ENCODE results near the gene NPBWR2.

Gene NPBWR2

GRCh38 chr20:64106435-64106961, 867 bp downstream of the NPBWR2 start:
- H3K4me3 ChIP-seq (ENCODE audit: low read depth, low read length), result no peak overlapping the region
- no peak for DNase-seq (ENCODE audit: low read depth, low spot score)
- TF ChIP-seq, protein P1, sequence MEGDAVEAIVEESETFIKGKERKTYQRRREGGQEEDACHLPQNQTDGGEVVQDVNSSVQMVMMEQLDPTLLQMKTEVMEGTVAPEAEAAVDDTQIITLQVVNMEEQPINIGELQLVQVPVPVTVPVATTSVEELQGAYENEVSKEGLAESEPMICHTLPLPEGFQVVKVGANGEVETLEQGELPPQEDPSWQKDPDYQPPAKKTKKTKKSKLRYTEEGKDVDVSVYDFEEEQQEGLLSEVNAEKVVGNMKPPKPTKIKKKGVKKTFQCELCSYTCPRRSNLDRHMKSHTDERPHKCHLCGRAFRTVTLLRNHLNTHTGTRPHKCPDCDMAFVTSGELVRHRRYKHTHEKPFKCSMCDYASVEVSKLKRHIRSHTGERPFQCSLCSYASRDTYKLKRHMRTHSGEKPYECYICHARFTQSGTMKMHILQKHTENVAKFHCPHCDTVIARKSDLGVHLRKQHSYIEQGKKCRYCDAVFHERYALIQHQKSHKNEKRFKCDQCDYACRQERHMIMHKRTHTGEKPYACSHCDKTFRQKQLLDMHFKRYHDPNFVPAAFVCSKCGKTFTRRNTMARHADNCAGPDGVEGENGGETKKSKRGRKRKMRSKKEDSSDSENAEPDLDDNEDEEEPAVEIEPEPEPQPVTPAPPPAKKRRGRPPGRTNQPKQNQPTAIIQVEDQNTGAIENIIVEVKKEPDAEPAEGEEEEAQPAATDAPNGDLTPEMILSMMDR (IDR thresholded peaks at IDR 0.05; ENCODE audit: low read depth, low read length), result no peak
- in situ Hi-C loops (cut with HindIII; ENCODE audit: low sequenced_read_pairs), result no loop called here

- in situ Hi-C loops (cut with HindIII; ENCODE audit: low sequenced_read_pairs), result no loop called here
- DNase-seq (ENCODE audit: low read depth, low spot score), result no peak
- TF ChIP-seq, protein P1 (IDR thresholded peaks at IDR 0.05; ENCODE audit: low read depth, low read length), result no peak
- H3K4me3 ChIP-seq (ENCODE audit: low read depth, low read length), result no peak overlapping the region
Observed at GRCh38 chr20:64105846-64106434, 1.4 kb downstream of the NPBWR2 start.

DNA sequence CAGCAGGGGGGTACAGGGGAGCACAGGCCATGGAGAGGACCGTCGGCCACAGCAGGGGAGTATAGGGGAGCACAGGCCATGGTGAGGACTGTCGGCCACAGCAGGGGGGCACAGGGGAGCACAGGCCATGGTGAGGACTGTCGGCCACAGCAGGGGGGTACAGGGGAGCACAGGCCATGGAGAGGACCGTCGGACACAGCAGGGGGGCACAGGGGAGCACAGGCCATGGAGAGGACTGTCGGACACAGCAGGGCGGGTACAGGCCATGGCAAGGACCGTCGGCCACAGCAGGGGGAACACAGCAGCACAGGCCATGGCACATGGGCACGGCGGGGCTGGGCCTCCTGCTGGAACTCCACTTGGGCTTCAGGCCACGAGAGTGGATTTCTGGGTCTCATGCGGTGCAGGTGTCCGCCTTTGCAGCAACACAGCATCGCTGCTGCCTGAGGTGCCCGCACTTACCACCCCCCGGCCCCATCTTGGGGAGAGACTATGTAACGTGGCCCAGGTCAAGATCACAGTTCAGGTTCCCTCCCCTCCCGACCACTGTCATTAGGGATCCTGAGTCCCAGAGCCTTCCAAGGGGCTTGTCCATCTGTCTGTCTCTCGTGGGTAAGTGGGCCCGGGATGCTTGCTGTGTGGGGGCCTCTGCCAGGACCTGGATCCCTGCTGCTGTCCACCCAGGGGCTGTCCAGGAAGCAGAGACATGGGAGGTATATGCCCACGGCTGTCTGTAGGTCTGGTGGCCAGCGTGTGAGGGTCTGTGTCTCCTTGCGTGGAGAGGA, 2.5 kb downstream of the NPBWR2 start:
- TF ChIP-seq, protein P1 (IDR thresholded peaks at IDR 0.05; ENCODE audit: low read depth, low read length), result no peak
- no peak for DNase-seq (ENCODE audit: low read depth, low spot score)
- in situ Hi-C loops (cut with HindIII; ENCODE audit: low sequenced_read_pairs), result no loop called here
- no peak overlapping the region for H3K4me3 ChIP-seq (ENCODE audit: low read depth, low read length)

DNA sequence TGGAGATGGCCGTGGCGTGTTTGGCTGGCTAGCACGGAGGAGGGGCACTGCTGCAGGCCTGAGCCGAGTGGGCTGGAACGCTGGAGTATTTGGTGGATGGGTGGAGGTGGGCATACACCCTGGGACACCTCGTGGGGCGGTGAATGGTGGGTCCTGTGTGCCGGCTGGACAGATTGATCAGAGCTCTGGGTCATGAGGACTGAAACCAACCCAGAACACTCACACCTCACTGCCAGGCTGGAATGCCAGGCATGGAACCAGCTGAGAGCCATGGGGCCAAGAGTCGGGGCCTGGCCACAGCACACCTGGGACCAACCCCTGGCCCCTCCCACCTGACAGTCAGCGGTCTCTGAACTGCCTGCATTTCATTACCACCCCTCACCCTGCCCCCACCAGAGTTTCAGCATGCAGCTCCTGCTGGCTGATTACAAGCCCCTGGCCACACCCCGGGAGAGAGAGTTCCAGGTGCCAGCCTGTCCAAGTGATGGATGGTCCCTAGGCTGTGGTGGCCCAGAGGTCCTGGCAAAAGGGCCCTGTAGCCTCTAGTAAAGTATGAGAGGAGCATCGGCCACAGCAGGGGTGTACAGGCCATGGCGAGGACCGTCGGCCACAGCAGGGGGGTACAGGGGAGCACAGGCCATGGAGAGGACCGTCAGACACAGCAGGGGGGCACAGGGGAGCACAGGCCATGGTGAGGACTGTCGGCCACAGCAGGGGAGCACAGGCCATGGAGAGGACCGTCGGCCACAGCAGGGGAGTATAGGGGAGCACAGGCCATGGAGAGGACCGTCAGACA, 3.3 kb downstream of the NPBWR2 start:
- DNase-seq (ENCODE audit: low read depth, low spot score), result no peak
- TF ChIP-seq, protein P1 (IDR thresholded peaks at IDR 0.05; ENCODE audit: low read depth, low read length), result no peak
- in situ Hi-C loops (cut with HindIII; ENCODE audit: low sequenced_read_pairs), result no loop called here
- H3K4me3 ChIP-seq (ENCODE audit: low read depth, low read length), result no peak overlapping the region

GRCh38 chr20:64102647-64103354, 4.6 kb downstream of the NPBWR2 start:
- in situ Hi-C loops (cut with HindIII; ENCODE audit: low sequenced_read_pairs), result no loop called here
- TF ChIP-seq, protein P1 (IDR thresholded peaks at IDR 0.05; ENCODE audit: low read depth, low read length), result no peak
- no peak overlapping the region for H3K4me3 ChIP-seq (ENCODE audit: low read depth, low read length)
- no peak for DNase-seq (ENCODE audit: low read depth, low spot score)

Data from astrocyte of the spinal cord (primary cell).